HG02840 (cell line): ENCODE measurements around the gene CDC20.
"Not testable (repeated sequence)": the region's sequence is repeated elsewhere in the genome, so short reads cannot be mapped to it uniquely, and the experiment has no call there.

ENCODE experiments used
- ATAC-seq: cut with Tn5 transposase; IDR thresholded peaks from one replicate; pipeline ENCODE4 v1.9.1; 2021; ENCODE audit warnings: mild to moderate bottlenecking, moderate library complexity, moderate number of reproducible peaks; ENCODE audit not compliant: unreplicated experiment, low FRiP score

CDC20 gene

DNA sequence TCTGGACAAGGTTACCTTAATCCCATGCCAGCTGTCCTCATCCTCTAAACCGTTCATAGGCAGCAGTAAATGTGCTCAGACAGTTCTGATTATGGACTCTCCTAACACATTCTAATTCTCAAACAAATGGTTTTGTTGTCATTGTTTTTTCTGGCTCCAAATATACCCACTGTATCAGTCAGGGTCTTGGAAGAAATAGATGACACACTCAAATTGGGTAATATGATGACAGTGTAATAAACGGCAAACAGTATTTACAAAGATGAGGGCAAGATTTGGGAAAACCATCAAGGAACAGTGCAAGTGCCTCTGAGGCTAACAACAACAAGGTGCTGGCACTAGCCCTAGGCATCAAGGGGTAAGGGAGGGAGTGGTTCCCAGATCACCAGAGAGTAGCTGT is 4.3 kb upstream of the CDC20 start:
- no peak for ATAC-seq

DNA sequence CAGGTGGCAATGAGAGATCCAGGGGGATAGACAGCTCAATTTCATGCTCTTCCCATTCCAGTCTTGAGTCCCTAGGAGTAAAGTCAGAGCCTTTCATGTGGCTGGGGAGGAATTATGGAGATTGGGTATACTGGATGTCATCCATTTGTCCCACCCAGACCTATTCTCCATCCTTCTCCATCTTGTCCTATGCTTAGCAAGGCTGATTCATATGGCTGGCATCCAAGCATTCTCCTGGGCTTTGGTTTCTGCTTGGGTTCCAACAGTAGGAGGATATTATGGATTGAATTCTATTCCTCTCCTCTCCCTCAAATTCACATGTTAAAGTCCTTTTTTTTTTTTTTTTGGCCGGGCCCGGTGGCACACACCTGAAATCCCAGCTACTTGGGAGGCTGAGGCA is 3.8 kb upstream of the CDC20 start:
- ATAC-seq, result no peak

DNA sequence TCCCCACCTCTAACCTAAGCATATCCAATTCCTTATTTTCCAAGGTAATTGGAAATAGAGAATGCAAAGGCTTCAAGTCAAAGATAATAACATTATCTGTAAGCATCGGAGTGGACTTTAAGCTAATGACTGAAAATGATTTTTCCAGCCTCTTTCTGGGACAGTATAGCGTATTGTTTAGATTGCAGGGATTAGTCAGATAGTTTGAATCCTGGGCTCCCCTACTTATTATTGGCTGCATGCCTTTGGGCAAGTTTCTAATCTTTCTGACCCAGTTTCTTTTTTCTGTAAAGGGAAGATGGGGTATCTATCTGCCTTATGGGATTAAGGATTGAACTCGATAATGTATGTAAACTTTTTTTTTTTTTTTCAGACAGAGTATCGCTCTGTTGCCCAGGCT is 1.5 kb upstream of the CDC20 start:
- ATAC-seq, result no peak

DNA sequence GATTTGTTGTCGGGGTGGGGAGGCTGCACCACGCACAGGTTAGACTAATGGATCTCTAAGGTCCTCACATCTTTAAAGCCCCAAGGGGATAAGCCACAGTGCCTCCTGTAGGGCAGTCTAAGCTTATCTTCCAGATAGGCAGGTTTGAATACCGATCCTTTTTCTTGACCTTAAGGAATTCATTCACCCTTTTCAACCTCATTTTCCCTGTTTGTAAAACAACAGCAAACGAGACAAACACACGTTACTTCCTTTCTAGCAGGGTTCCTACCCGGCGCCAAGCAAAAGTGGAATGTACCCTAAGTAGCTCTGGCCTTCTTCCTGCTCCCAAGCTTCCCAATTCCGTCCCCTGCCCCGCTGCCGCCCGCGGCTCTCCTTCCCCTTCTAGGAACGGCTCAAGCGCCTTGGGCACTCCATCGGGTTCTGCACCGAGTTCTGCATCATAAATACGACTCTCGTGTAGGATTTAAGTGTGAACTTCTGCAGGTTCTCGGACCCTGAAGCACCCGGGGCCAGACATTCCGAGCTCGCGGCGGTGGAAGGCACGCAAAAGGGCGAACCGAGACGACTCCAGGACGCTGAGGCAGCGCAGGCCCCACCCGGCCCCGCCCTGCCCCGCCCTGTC is 548 bp upstream of the CDC20 start:
- ATAC-seq, result no peak

DNA sequence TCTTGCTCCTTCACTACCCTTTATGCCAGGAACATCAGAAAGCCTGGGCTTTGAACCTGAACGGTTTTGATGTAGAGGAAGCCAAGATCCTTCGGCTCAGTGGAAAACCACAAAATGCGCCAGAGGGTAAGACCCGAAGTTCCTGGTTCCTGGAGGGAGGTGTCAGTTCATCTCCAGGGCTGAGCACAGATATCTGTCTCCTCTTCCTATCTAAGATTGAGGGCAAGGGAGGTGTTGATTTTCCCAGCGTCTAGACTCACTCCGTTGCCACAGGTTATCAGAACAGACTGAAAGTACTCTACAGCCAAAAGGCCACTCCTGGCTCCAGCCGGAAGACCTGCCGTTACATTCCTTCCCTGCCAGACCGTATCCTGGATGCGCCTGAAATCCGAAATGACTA is 915 bp downstream of the CDC20 start:
- ATAC-seq, result no peak

DNA sequence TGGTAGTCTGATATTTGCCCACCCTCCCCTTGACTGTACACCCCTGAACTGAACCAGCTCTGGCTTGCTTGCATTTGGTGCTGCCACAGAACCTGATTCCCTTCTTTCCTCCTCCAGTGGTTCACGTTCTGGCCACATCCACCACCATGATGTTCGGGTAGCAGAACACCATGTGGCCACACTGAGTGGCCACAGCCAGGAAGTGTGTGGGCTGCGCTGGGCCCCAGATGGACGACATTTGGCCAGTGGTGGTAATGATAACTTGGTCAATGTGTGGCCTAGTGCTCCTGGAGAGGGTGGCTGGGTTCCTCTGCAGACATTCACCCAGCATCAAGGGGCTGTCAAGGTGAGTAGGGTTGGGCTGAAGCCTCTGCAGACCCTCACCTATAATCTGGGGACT is 1.8 kb downstream of the CDC20 start:
- no peak for ATAC-seq

DNA sequence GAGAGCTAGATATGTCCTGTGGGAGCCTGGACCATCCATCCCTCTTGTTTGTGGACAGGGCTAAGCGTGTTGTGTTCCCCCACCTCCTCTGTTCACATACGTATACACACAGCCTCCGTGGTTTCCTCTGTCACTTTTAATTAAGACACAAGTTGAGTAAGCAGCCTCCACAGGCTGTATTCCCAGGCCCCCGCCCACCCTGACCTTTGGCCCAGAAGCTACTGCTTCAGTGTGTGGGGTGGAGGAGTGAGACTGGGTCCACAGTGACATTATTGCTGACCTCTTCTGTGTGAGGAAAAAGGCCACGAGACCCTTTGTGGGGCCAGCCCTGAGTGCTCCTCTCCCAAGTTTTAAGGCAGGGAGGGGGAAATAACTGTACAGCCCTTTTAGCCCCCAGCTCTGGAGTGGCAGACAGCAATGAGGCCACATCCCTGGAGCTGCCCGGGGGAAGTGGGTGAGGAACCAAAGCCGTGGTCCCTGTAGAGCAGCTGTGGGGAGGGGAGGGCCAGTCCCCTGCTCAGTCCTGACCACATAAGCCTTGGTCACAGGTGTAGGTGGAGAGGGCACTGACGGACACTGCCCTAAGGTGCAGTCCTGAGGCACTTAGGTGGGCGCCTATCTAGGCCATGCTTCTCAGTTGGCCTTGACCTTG is 4.6 kb downstream of the CDC20 start:
- no peak for ATAC-seq

DNA sequence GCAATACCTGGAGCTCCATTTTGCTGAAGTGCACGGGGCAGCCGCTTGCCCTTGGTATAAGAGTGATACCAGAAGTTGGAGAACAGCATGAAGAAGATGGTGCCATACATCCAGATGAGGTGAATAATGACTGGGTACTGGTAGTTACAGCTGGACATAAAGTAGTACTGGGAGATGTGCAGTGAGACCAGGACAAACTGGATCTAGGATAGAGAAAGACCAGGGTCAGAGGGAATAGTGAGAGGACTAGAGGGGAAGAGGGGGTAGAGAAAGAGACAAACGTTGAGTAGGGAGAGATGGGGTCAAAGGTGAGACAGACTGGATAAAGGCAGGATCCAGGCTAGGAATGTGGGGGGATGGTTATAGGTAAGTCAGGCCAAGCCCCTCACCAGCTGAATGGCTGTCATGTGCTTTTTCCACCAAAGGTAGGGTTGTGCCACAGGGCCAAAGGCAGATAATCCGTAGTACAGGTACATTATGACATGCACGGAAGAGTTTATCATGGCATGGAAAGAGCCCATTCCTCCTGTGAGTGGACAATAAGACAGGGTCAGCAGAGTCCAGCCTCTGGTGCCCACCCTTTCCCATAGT is 5.2 kb downstream of the CDC20 start:
- no peak for ATAC-seq

DNA sequence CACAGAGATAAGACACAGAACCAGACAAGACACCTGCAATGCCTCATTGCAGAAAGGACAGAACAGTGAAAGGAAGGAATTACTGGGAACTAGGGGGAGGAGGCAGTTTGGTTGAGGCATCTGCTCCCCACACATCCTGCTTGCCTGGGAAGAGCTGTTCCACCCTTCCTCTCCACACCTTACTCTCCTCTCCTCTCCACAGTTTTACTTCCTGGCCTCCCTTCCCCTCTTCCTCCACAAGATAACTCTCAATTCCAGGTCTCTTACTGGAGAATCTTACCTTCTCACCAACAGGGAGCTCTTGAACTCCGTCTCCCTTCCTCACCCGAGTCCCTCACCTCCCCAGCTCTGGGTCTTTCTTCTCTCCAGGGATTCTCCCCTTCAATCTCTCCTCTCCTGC is 6.9 kb downstream of the CDC20 start:
- no peak for ATAC-seq

DNA sequence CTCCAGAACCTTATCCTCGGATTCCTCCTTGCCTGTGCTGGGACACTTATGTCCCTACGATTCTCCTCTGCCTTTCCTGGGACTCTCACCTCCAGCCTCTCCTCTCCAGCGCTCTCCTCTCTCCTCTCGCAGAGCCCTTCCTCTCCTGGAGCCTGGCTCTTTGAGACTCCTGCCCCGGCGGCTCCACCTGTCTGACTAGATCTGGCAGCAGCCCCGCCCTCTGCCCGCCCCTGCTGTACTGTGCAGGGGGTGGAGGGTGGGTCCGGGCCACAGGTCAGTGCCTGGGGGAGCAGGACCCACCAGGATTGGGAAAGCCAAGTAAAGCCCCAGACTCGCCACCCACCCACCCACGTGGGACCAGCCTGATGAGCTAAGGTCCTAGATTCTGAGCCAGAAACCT is 7.4 kb downstream of the CDC20 start:
- ATAC-seq, result no peak

DNA sequence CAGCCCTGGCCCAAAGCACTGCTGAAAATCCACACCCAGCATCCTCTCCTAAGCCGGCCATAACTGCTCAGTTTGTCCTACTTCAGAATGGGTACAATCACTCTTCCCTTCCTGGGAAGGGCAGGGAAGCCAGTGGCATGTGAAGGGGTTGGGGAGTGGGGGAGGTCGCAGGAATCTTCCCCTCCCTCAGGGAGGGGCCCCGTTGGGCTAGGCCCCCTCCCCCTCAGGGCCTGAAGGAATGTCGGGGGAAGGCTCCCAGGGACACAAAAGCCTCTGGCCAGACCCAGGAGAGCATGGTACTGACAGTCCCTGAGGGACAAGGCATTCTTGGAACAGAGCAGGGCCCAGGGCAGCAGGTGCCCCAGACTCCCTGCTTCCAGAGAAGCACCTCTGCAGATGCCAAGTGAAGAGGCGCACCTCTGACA is 7.8 kb downstream of the CDC20 start:
- no peak for ATAC-seq

DNA sequence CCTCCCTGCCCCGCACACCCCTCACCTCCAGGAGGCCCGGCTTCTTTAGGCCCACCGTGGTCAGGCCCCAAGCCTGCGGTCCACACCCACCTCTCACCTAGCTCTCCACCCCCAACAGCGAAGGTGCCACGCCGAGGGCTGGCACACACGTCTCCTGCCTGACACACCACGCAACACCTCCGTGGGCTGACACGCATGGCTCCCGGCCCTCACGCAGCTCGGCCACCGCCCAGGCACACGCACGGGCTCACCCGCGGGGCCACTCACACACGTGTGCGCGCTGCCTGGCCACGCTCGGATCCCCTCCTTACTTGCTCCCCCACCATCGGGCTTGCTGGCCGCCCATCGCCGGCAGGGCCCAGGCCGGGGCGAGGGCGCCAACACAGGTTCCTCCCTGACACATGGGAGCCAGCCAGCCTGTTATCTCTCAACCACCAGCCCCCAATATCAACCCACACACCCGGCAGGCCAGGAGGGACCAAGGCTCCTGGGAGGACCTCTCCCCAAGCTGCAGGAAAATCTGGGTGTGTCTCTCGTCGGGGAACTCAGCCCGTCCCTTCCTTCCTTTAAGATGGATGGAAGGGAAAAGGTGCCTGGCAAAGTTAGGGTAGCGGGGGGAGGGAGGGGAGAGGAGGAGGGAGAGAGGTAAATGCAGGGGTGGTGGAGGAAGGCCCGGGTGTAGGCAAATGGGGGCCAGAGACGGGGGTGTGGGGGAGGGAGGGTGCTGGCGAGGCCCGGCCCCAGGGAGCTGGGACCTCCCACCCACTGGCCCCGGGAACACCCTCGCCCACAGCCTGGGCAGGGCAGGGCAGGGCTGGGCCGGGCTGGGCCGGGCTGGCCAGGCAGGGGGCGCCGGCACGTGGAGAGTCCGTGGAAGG is 8.5 kb downstream of the CDC20 start:
- ATAC-seq, result peak; percentile 59

DNA sequence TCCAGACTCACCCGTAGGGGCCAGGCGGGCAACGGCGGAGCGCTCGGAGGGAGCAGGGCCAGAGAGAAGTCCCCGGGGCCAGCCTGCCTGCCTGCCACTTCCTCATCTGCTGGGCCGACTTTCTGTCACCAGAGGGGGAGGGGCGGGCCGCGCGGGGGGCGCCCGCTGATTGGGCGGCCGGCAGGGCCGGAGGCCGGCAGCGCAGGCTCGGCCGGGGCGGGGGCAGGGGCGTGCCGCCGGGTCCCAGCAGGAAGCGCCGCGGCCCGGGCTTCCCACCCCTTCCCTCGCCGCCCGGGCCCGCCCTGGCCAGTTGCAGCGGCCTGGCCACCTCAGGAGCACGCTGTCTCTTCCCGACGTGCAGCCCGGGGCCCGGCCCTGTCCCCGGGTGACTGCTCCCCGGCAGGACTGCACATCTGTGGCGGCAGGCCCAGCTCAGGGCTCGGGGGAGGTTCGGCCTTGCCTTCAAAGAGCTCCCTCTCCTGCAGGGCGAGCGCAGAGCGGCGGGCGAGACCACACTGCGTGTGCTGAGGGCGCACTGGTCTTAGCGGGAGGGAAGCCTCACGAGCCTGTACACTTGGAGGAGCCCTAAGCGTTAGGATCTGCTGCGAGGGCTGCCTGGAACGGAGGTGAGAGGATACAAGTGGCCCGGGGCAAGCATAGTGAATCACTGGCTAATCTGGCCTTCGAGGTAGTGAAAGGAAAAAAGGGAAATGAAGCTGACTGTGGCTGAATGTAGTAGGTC is 9.3 kb downstream of the CDC20 start, which contains the start of gene ELOVL1:
Gene ELOVL1 (minus strand): TSS at position 108 of the 742 bp plus-strand sequence. CDS start 2,402 bp downstream, outside the sequence.
- ATAC-seq, result peak; percentile 79

DNA sequence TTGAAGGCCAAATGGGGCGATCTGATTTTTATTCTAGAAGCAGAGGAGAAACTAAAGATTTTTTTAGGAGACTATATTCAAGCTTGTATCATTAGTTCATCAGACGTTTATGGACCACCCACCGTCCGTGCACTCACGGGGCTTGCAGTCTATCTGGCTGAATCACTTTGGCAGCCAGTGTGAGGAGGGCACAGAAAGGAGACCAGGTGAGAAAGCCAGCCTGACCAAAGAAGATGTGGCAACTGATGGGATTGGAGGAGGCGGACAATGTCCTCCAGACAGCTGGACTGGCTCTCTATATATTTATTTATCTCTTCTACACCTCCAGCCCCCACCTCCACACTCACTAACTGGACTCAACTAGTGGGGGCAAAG is 9.9 kb downstream of the CDC20 start:
- no peak for ATAC-seq

DNA sequence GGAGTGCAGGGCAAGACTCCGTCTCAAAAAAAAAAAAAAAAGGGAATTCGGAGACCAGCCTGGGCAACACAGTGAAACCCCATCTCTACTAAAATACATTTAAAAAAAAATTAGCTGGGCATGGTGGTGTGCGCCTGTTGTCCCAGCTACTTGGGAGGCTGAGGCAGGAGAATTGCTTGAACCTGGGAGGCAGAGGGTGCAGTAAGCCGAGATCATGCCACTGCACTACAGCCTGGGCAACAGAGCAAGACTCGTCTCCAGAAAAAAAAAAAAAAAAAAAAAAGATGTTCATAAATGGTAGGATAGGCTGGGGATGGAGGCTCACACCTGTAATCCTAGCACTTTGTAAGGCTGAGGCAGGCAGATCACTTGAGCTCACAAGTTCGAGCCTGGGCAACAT is 11.0 kb downstream of the CDC20 start:
- ATAC-seq, result not testable (repeated sequence)

DNA sequence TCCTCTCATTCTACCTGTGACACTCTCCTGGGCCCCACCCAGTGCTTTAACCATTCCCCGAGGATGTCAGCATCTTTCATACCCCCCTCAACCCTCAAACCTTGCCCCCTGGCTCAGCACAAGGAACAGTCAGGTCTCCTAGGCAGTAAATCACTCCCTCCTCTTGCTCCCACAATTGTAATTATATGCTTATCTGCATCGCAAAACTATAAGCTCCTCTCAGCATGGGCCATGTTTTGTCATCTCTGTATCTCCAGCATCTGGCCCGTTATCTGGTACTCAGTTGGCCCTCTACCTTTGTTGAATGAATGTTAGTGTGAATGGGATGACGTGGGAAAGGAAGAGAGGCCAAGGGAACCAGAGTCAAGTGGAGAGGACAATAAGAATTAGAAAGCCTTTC is 11.8 kb downstream of the CDC20 start:
- no peak for ATAC-seq

DNA sequence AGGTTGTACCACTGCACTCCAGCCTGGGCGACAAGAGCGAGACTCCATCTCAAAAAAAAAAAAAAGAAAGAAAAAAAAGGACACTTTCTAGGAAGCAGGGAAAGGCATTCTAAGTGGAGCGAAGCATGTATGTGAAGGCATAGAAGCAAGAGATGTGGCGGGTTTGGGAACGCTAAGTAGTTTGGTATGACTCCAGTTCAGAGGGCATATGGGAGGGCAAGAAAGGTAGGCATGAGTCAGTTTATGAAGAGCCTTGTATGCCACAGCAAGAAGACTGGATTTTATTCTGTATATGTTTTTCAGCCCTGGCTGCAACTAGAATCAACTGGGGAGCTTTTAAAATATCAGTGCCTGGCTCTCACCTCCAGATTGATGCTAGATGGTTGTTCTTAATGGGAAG is 13.4 kb downstream of the CDC20 start:
- no peak for ATAC-seq

DNA sequence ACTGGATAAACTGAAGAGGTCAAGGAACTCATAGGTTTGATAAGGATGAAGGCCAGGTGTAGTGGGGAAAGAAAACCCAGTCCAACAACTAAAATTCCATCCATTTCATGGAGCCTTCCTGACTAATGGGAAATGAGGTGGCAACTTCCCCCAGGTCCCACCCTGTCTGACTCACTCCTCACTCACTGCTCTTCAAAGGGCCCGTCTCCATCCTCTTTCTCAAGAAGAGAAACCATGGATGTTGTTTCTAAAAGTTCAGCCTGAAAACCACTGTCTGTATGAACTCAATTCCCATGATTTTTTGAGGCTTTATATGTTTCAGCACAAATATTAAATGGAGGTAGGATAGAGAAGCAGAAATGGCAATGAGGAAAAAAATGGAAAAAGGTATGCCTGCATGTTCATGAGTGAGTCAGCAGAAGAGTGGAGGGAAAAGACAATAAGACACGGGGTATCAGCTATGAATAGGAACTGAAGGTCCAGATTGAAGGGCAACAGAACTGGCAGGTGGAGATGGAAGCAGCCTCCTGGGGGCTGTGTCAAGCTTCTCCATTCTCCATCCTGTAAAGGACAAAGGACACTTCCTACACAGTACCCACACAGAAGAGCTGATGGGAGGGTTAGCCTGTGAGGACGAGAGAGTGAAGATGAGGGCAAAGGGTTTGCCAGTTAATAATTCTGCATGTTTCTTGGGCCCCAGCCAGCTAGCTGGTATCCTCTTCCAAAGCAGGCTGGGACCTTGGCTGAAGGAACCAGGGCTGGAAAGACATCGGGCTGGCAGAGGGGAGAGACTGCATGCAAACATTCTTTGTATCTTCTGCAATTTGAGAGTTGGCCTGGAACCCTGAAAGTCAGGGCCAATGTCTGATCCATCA is 14.5 kb downstream of the CDC20 start:
- no peak for ATAC-seq

DNA sequence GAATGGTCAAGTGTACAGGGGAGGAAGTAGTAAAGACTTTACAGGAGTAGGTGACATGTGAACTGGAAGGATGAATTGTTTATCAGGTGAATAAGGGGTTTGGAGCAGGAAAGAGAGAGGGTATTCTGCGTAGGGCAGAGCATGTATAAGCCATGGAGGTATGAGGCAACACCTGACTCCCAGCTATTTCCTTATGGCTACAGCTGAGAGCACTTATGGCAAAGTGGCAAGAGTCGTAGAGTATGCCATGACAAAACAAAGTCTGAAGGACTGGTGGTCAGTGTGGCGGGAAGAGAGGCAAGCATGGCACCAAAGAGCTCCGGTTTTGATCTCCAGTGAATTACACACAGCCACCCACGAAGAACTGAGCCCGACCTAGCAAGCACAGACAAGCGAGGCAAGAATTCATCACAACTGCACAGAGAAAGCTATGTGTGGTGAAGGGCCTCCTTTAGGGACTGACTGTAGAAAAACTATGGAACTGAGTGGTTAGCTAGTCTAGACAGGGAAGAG is 18.0 kb downstream of the CDC20 start:
- no peak for ATAC-seq
